ENCODE results near the gene CALML5. TPM values are rescaled to one million over a fixed set of nuclear protein-coding genes. Genes with fewer than 3 reads are reported as not detected.
A peak's percentile ranks its signal among the peaks of the same experiment; 100 is the strongest.

Gene CALML5
- total and polyA plus RNA-seq, 9 of the 15 experiments (the other 6 are each of a cell fraction or from before 2014, with no cell fraction given): not detected

DNA sequence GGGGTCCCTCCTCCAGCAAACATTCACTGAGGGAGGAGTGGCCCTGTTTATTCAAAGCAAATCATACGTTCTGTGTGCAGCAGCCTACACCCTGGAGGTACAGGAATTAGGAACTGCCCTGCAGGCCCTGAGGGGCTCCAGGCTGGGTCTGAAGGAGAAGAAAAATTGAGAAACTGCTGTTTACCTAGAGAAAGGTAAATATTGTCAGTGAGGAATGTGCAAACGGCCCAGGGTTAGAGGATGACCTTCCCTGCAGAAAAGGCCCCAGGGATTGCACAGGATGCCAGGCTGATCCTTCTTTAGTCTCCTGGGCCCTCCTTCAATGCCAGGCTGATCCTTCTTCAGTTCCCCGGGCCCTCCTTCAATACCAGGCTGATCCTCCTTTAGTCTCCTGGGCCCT, 5.7 kb downstream of the CALML5 start (continued):
- TF ChIP-seq SLC30A9 (CRISPR knock-in tag; IDR thresholded peaks at IDR 0.05) (no peak), NCOA6 (IDR thresholded peaks at IDR 0.05) (no peak), SNIP1 (IDR thresholded peaks at IDR 0.05; ENCODE audit: low read depth) (no peak)

DNA sequence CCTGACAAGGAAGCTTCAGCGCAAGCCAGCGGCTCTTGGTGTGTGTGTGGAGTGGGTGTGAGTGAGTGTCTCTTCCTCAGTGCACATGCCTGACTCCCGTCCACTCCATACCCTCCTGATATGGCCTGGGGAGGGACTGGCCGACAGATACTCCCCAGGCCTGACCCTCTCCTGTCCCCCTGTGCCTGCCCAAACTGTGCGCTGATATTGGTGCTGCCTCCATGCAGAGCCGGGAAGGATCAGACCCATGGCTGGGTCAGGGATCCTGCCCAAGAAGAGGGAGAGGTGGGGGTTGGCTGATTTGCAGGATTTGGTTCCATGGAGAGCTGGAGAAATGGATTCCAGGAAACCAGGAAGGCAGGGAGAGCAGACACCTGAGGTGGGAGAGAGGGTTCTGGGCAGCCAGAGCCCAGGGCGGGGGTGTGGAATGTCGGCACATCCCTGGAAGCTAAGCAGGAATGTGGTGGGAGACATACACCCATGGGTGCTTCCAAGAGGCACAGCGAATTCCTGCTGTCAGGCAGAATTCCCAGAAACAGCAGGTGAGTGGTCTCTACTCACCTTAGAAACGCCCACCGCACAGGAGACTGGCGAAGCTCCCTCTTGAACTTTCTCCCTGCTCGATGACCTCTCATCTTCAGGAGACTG, 6.3 kb downstream of the CALML5 start:
- H3K27me3 ChIP-seq (ENCODE audit: control insufficient read depth in 2 of 2, insufficient read depth in 2 of 2, low read length in 2 of 2): no peaks in the 10 kb centered on the region
- no peaks in the 10 kb centered on the region for H3K9me1 ChIP-seq (ENCODE audit: control insufficient read depth, insufficient read depth, low read length)
- DNase-seq (ENCODE audit: extremely low read depth in 1 of 4, low spot score in 3 of 4) (no peak), FAIRE-seq (no peak), ATAC-seq (no peak)
- WGBS (ENCODE audit: insufficient coverage, low coverage, missing lambda C conversion rate): 83% methylated on average over 11 of the region's 13 CpGs
- H3K4me1 ChIP-seq (replicated peaks in 1 of 2; ENCODE audit: control insufficient read depth in 2 of 2, insufficient read depth in 2 of 2, low read length in 2 of 2): peaks cover 19 to 41% of the 10 kb centered on the region in 2 experiments
- no peak overlapping the region for H2AFZ ChIP-seq (ENCODE audit: low read depth, low read length)
- peaks cover 4% of the 10 kb centered on the region; the same call in 2 of the 3 replicates for H3K79me2 ChIP-seq (ENCODE audit: control insufficient read depth, insufficient read depth, low read length)
- CTCF ChIA-PET (ENCODE audit: low intra/inter-chr PET ratio): no interaction called here
- BruUV-seq (replicated peaks): no TSS peak
- TF ChIP-seq HNRNPLL (IDR thresholded peaks at IDR 0.05; ENCODE audit: low read depth, low read length, poor library complexity, severe bottlenecking): no peak
- TF ChIP-seq ETV5 (CRISPR knock-in tag; IDR thresholded peaks at IDR 0.05; ENCODE audit: low read depth): no peak
- no peak for TF ChIP-seq MTF1 (CRISPR knock-in tag; IDR thresholded peaks at IDR 0.05; ENCODE audit: borderline replicate concordance)
- TF ChIP-seq FOXA3 (CRISPR knock-in tag; conservative IDR thresholded peaks at IDR 0.05 in 1 of 2, IDR thresholded peaks at IDR 0.05 in 1 of 2): no peak
- TF ChIP-seq LCOR (CRISPR knock-in tag; IDR thresholded peaks at IDR 0.05): no peak
- no peak for TF ChIP-seq MIER1 (IDR thresholded peaks at IDR 0.05; ENCODE audit: low read depth)
- no peak for TF ChIP-seq HDAC6 (IDR thresholded peaks at IDR 0.05; ENCODE audit: low read depth, low read length)
- TF ChIP-seq RFX5 (IDR thresholded peaks at IDR 0.05; ENCODE audit: low read depth, low read length): no peak
- TF ChIP-seq ZNF324 (CRISPR knock-in tag; IDR thresholded peaks at IDR 0.05): no peak
- TF ChIP-seq RBM25 (IDR thresholded peaks at IDR 0.05; ENCODE audit: low read depth, low read length, severe bottlenecking): no peak
- H3K9me3 ChIP-seq (replicated peaks; ENCODE audit: control insufficient read depth, insufficient read depth, low read depth, low read length): no peaks in the 10 kb centered on the region
- in situ Hi-C loops (cut with MboI): no loop called here
- no peak overlapping the region for H3K4me2 ChIP-seq (ENCODE audit: insufficient read depth, low read length)
- H3K27ac ChIP-seq (ENCODE audit: extremely low read depth, low read depth, low read length): no peak overlapping the region
- H3K36me3 ChIP-seq (ENCODE audit: control insufficient read depth, insufficient read depth, low read length): no peaks in the 10 kb centered on the region
- no peaks in the 10 kb centered on the region for H4K20me1 ChIP-seq (replicated peaks; ENCODE audit: control insufficient read depth, insufficient read depth, low read length)
- H3K4me3 ChIP-seq: no peak overlapping the region
- intact Hi-C loops (cut with micrococcal nuclease): no loop called here
- POLR2A ChIA-PET: interaction anchor here (0.6 to 1.1 kb wide), 5 partner anchors 8 to 71 kb away, joined by 3 read pairs; no protein-coding TSS in a partner anchor
- peak overlapping the region in 1 of 2 experiments; percentile 33; a peak in 2 of 4 replicates for H3K9ac ChIP-seq (ENCODE audit: insufficient read depth in 1 of 2, low read depth in 2 of 2, low read length in 2 of 2)
